ENCODE results near the gene GLRX2.
A peak's percentile ranks its signal among the peaks of the same experiment; 100 is the strongest.

GLRX2 gene

GRCh38 chr1:193070942-193071341 is 34.3 kb downstream of the GLRX2 start:
- in situ Hi-C loops (cut with HindIII; ENCODE audit: low pct_unique_long_range_greater_than_20kb, low sequenced_read_pairs): no loop called here
- DNase-seq (ENCODE audit: low read depth in 1 of 2, low spot score in 1 of 2): no peak
- TF ChIP-seq JUND (IDR thresholded peaks at IDR 0.05; ENCODE audit: low read depth): no peak

GRCh38 chr1:193070386-193070753 is 34.8 kb downstream of the GLRX2 start:
- DNase-seq (ENCODE audit: low read depth in 1 of 2, low spot score in 1 of 2): no peak
- in situ Hi-C loops (cut with HindIII; ENCODE audit: low pct_unique_long_range_greater_than_20kb, low sequenced_read_pairs): no loop called here
- no peak for TF ChIP-seq JUND (IDR thresholded peaks at IDR 0.05; ENCODE audit: low read depth)

GRCh38 chr1:193069748-193070385 is 35.3 kb downstream of the GLRX2 start:
- peak in 1 of 2 experiments; percentile 31 for DNase-seq (ENCODE audit: low read depth in 1 of 2, low spot score in 1 of 2)
- in situ Hi-C loops (cut with HindIII; ENCODE audit: low pct_unique_long_range_greater_than_20kb, low sequenced_read_pairs): no loop called here
- no peak for TF ChIP-seq JUND (IDR thresholded peaks at IDR 0.05; ENCODE audit: low read depth)

GRCh38 chr1:193068013-193068412 is 37.2 kb downstream of the GLRX2 start:
- TF ChIP-seq JUND (IDR thresholded peaks at IDR 0.05; ENCODE audit: low read depth): no peak
- in situ Hi-C loops (cut with HindIII; ENCODE audit: low pct_unique_long_range_greater_than_20kb, low sequenced_read_pairs): no loop called here
- no peak for DNase-seq (ENCODE audit: low read depth in 1 of 2, low spot score in 1 of 2)

GRCh38 chr1:193066606-193067005 is 38.6 kb downstream of the GLRX2 start:
- in situ Hi-C loops (cut with HindIII; ENCODE audit: low pct_unique_long_range_greater_than_20kb, low sequenced_read_pairs): no loop called here
- TF ChIP-seq JUND (IDR thresholded peaks at IDR 0.05; ENCODE audit: low read depth): no peak
- DNase-seq (ENCODE audit: low read depth in 1 of 2, low spot score in 1 of 2): no peak

- no peak for TF ChIP-seq JUND (IDR thresholded peaks at IDR 0.05; ENCODE audit: low read depth)
- DNase-seq (ENCODE audit: low read depth in 1 of 2, low spot score in 1 of 2): no peak
- in situ Hi-C loops (cut with HindIII; ENCODE audit: low pct_unique_long_range_greater_than_20kb, low sequenced_read_pairs): no loop called here
Measured at GRCh38 chr1:193065954-193066353, 39.3 kb downstream of the GLRX2 start.

- in situ Hi-C loops (cut with HindIII; ENCODE audit: low pct_unique_long_range_greater_than_20kb, low sequenced_read_pairs): no loop called here
- no peak for DNase-seq (ENCODE audit: low read depth in 1 of 2, low spot score in 1 of 2)
- no peak for TF ChIP-seq JUND (IDR thresholded peaks at IDR 0.05; ENCODE audit: low read depth)
Measured at GRCh38 chr1:193062698-193063463, 42.3 kb downstream of the GLRX2 start.

GRCh38 chr1:193060938-193061337 is 44.3 kb downstream of the GLRX2 start:
- no peak for DNase-seq (ENCODE audit: low read depth in 1 of 2, low spot score in 1 of 2)
- TF ChIP-seq JUND (IDR thresholded peaks at IDR 0.05; ENCODE audit: low read depth): no peak
- in situ Hi-C loops (cut with HindIII; ENCODE audit: low pct_unique_long_range_greater_than_20kb, low sequenced_read_pairs): no loop called here

GRCh38 chr1:193060406-193060805 is 44.8 kb downstream of the GLRX2 start:
- DNase-seq (ENCODE audit: low read depth in 1 of 2, low spot score in 1 of 2): no peak
- no peak for TF ChIP-seq JUND (IDR thresholded peaks at IDR 0.05; ENCODE audit: low read depth)
- in situ Hi-C loops (cut with HindIII; ENCODE audit: low pct_unique_long_range_greater_than_20kb, low sequenced_read_pairs): no loop called here

- no peak for DNase-seq (ENCODE audit: low read depth in 1 of 2, low spot score in 1 of 2)
- in situ Hi-C loops (cut with HindIII; ENCODE audit: low pct_unique_long_range_greater_than_20kb, low sequenced_read_pairs): no loop called here
- no peak for TF ChIP-seq JUND (IDR thresholded peaks at IDR 0.05; ENCODE audit: low read depth)
Measured at GRCh38 chr1:193060115-193060403, 45.2 kb downstream of the GLRX2 start.

- in situ Hi-C loops (cut with HindIII; ENCODE audit: low pct_unique_long_range_greater_than_20kb, low sequenced_read_pairs): no loop called here
- peak; percentile 86 to 99 for DNase-seq (ENCODE audit: low read depth in 1 of 2, low spot score in 1 of 2)
- TF ChIP-seq JUND (IDR thresholded peaks at IDR 0.05; ENCODE audit: low read depth): no peak
Measured at GRCh38 chr1:193059282-193060114, 45.7 kb downstream of the GLRX2 start, which contains the start of the genes RO60 and UCHL5. RO60 (plus strand) TSS chr1:193059612; CDS start chr1:193069055, 9,443 bp downstream. UCHL5 (minus strand) TSS chr1:193059360; CDS start chr1:193059260, 100 bp downstream.

GRCh38 chr1:193058529-193059281 is 46.5 kb downstream of the GLRX2 start:
- DNase-seq (ENCODE audit: low read depth in 1 of 2, low spot score in 1 of 2): peak in 1 of 2 experiments; percentile 68
- in situ Hi-C loops (cut with HindIII; ENCODE audit: low pct_unique_long_range_greater_than_20kb, low sequenced_read_pairs): no loop called here
- no peak for TF ChIP-seq JUND (IDR thresholded peaks at IDR 0.05; ENCODE audit: low read depth)

Data from T47D (cell line).